G401.6 (cell line): Measurements from ENCODE around the gene PTPRT.

ENCODE experiments used
- FAIRE-seq: peaks from 2 replicates; lab custom pipeline; 2012; peaks lifted over from hg19 to GRCh38; lab: Jason Lieb, UNC

The PTPRT gene

GRCh38 chr20:43189554-43190331 is at the start of gene PTPRT:
Gene PTPRT (minus strand): TSS chr20:43189906. CDS start chr20:43189733, 173 bp downstream.
- no peak for FAIRE-seq

GRCh38 chr20:43238833-43239232 is 49.1 kb upstream of the PTPRT start:
- no peak for FAIRE-seq

GRCh38 chr20:43238266-43238665 is 48.6 kb upstream of the PTPRT start:
- FAIRE-seq = no peak

- no peak for FAIRE-seq
These were observed 48.0 kb upstream of the PTPRT start for GRCh38 chr20:43237651-43238168.

- FAIRE-seq = no peak
These were observed 46.3 kb upstream of the PTPRT start for GRCh38 chr20:43235998-43236397.

- no peak for FAIRE-seq
These were observed 42.1 kb upstream of the PTPRT start for GRCh38 chr20:43231829-43232228.

GRCh38 chr20:43229696-43230095 is 40.0 kb upstream of the PTPRT start:
- FAIRE-seq = no peak

- FAIRE-seq = no peak
These were observed 30.9 kb upstream of the PTPRT start for GRCh38 chr20:43220612-43221011.

- no peak for FAIRE-seq
These were observed 21.2 kb upstream of the PTPRT start for GRCh38 chr20:43210901-43211300.

GRCh38 chr20:43209831-43210230 is 20.1 kb upstream of the PTPRT start:
- FAIRE-seq = no peak

- no peak for FAIRE-seq
These were observed 16.0 kb upstream of the PTPRT start for GRCh38 chr20:43205699-43206098.

- no peak for FAIRE-seq
These were observed 12.4 kb upstream of the PTPRT start for GRCh38 chr20:43202100-43202499.

GRCh38 chr20:43198607-43199006 is 8.9 kb upstream of the PTPRT start:
- FAIRE-seq = no peak

- no peak for FAIRE-seq
These were observed 6.5 kb upstream of the PTPRT start for GRCh38 chr20:43196243-43196642.

GRCh38 chr20:43194137-43194536 is 4.4 kb upstream of the PTPRT start:
- FAIRE-seq = no peak

GRCh38 chr20:43193443-43193842 is 3.7 kb upstream of the PTPRT start:
- FAIRE-seq = no peak

- no peak for FAIRE-seq
These were observed 2.5 kb upstream of the PTPRT start for GRCh38 chr20:43191946-43192863.

GRCh38 chr20:43191143-43191542 is 1.4 kb upstream of the PTPRT start:
- FAIRE-seq = no peak

GRCh38 chr20:43190332-43190953 is 737 bp upstream of the PTPRT start:
- FAIRE-seq = no peak

- no peak for FAIRE-seq
These were observed 699 bp downstream of the PTPRT start for GRCh38 chr20:43188861-43189553.

- FAIRE-seq = no peak
These were observed 1.5 kb downstream of the PTPRT start for GRCh38 chr20:43188234-43188653.
